Activated naive CD4-positive, alpha-beta T cell treated with anti-CD3 and anti-CD28 coated beads, Interleukin-2, amount 50 U/mL, for 24 hours (primary cell): ENCODE measurements around the gene STARD3NL.

Experiments used
- H3K27ac Mint-ChIP-seq: one replicate; pipeline ENCODE4 v1.8.0; 2021; ENCODE audit warnings: mild to moderate bottlenecking, mixed read lengths
- H3K27me3 Mint-ChIP-seq: one replicate; pipeline ENCODE4 v1.8.0; 2021; ENCODE audit warnings: mixed read lengths
- H3K36me3 Mint-ChIP-seq: one replicate; pipeline ENCODE4 v1.8.0; 2021; ENCODE audit warnings: mixed read lengths
- H3K4me1 Mint-ChIP-seq: one replicate; pipeline ENCODE4 v1.8.0; 2021; ENCODE audit warnings: mixed read lengths
- H3K4me3 Mint-ChIP-seq: one replicate; pipeline ENCODE4 v1.8.0; 2021; ENCODE audit warnings: mild to moderate bottlenecking, mixed read lengths
- H3K9me3 Mint-ChIP-seq: one replicate; pipeline ENCODE4 v1.8.0; 2021; ENCODE audit warnings: mixed read lengths

STARD3NL gene

GRCh38 chr7:38198366-38198765 is 20.3 kb downstream of the STARD3NL start:
- H3K4me3 Mint-ChIP-seq = no peak overlapping the region
- peaks cover 29% of the 10 kb centered on the region for H3K4me1 Mint-ChIP-seq
- H3K27ac Mint-ChIP-seq = no peak overlapping the region
- H3K27me3 Mint-ChIP-seq = no peaks in the 10 kb centered on the region
- H3K9me3 Mint-ChIP-seq = no peaks in the 10 kb centered on the region
- peaks cover 7% of the 10 kb centered on the region for H3K36me3 Mint-ChIP-seq

- Mint-ChIP-seq H3K4me1 (peaks cover 24% of the 10 kb centered on the region), H3K27ac (no peak overlapping the region), H3K4me3 (no peak overlapping the region), H3K9me3 (no peaks in the 10 kb centered on the region), H3K36me3 (peaks cover 12% of the 10 kb centered on the region), H3K27me3 (no peaks in the 10 kb centered on the region)
These were observed 21.1 kb downstream of the STARD3NL start for GRCh38 chr7:38199154-38199553.

- peaks cover 13% of the 10 kb centered on the region for H3K36me3 Mint-ChIP-seq
- H3K27ac Mint-ChIP-seq = no peak overlapping the region
- no peaks in the 10 kb centered on the region for H3K9me3 Mint-ChIP-seq
- peaks cover 24% of the 10 kb centered on the region for H3K4me1 Mint-ChIP-seq
- H3K27me3 Mint-ChIP-seq = no peaks in the 10 kb centered on the region
- H3K4me3 Mint-ChIP-seq = no peak overlapping the region
These were observed 21.7 kb downstream of the STARD3NL start for GRCh38 chr7:38199782-38200181.

- H3K27ac Mint-ChIP-seq = no peak overlapping the region
- H3K9me3 Mint-ChIP-seq = no peaks in the 10 kb centered on the region
- no peaks in the 10 kb centered on the region for H3K4me1 Mint-ChIP-seq
- H3K36me3 Mint-ChIP-seq = peaks cover 13% of the 10 kb centered on the region
- H3K27me3 Mint-ChIP-seq = no peaks in the 10 kb centered on the region
- H3K4me3 Mint-ChIP-seq = no peak overlapping the region
These were observed 28.0 kb downstream of the STARD3NL start for GRCh38 chr7:38206071-38206470.

GRCh38 chr7:38207843-38208242 is 29.8 kb downstream of the STARD3NL start:
- H3K36me3 Mint-ChIP-seq = peaks cover 11% of the 10 kb centered on the region
- H3K9me3 Mint-ChIP-seq = no peaks in the 10 kb centered on the region
- no peaks in the 10 kb centered on the region for H3K4me1 Mint-ChIP-seq
- H3K4me3 Mint-ChIP-seq = no peak overlapping the region
- no peak overlapping the region for H3K27ac Mint-ChIP-seq
- H3K27me3 Mint-ChIP-seq = no peaks in the 10 kb centered on the region

GRCh38 chr7:38211486-38211885 is 33.4 kb downstream of the STARD3NL start:
- Mint-ChIP-seq H3K27ac (no peak overlapping the region), H3K36me3 (peaks cover 4% of the 10 kb centered on the region), H3K4me3 (no peak overlapping the region), H3K4me1 (peaks cover 9% of the 10 kb centered on the region), H3K9me3 (no peaks in the 10 kb centered on the region), H3K27me3 (no peaks in the 10 kb centered on the region)

GRCh38 chr7:38211940-38212339 is 33.9 kb downstream of the STARD3NL start:
- no peaks in the 10 kb centered on the region for H3K27me3 Mint-ChIP-seq
- H3K36me3 Mint-ChIP-seq = peaks cover 4% of the 10 kb centered on the region
- no peak overlapping the region for H3K27ac Mint-ChIP-seq
- peaks cover 9% of the 10 kb centered on the region for H3K4me1 Mint-ChIP-seq
- H3K9me3 Mint-ChIP-seq = no peaks in the 10 kb centered on the region
- H3K4me3 Mint-ChIP-seq = no peak overlapping the region

GRCh38 chr7:38215115-38215514 is 37.1 kb downstream of the STARD3NL start:
- Mint-ChIP-seq H3K27me3 (no peaks in the 10 kb centered on the region), H3K4me3 (no peak overlapping the region), H3K27ac (no peak overlapping the region), H3K36me3 (peaks cover 7% of the 10 kb centered on the region), H3K4me1 (peaks cover 9% of the 10 kb centered on the region), H3K9me3 (no peaks in the 10 kb centered on the region)

GRCh38 chr7:38215735-38216670 is 38.0 kb downstream of the STARD3NL start:
- Mint-ChIP-seq H3K9me3 (no peaks in the 10 kb centered on the region), H3K27me3 (no peaks in the 10 kb centered on the region), H3K27ac (no peak overlapping the region), H3K4me3 (no peak overlapping the region), H3K4me1 (peaks cover 9% of the 10 kb centered on the region), H3K36me3 (peaks cover 8% of the 10 kb centered on the region)

GRCh38 chr7:38217672-38218071 is 39.6 kb downstream of the STARD3NL start:
- Mint-ChIP-seq H3K4me1 (peaks cover 12% of the 10 kb centered on the region), H3K27me3 (no peaks in the 10 kb centered on the region), H3K27ac (no peak overlapping the region), H3K9me3 (no peaks in the 10 kb centered on the region), H3K36me3 (peaks cover 4% of the 10 kb centered on the region), H3K4me3 (no peak overlapping the region)

- Mint-ChIP-seq H3K9me3 (no peaks in the 10 kb centered on the region), H3K27ac (no peak overlapping the region), H3K36me3 (peaks cover 10% of the 10 kb centered on the region), H3K27me3 (no peaks in the 10 kb centered on the region), H3K4me1 (peaks cover 15% of the 10 kb centered on the region), H3K4me3 (no peak overlapping the region)
These were observed 42.4 kb downstream of the STARD3NL start for GRCh38 chr7:38220452-38220851.

GRCh38 chr7:38222481-38223096 is 44.5 kb downstream of the STARD3NL start:
- Mint-ChIP-seq H3K27ac (no peak overlapping the region), H3K4me3 (no peak overlapping the region), H3K27me3 (no peaks in the 10 kb centered on the region), H3K4me1 (peaks cover 13% of the 10 kb centered on the region), H3K36me3 (peaks cover 14% of the 10 kb centered on the region), H3K9me3 (no peaks in the 10 kb centered on the region)

- H3K36me3 Mint-ChIP-seq = peaks cover 14% of the 10 kb centered on the region
These were observed 45.3 kb downstream of the STARD3NL start for GRCh38 chr7:38223306-38223705.

GRCh38 chr7:38224392-38224791 is 46.3 kb downstream of the STARD3NL start:
- Mint-ChIP-seq H3K36me3 (peaks cover 14% of the 10 kb centered on the region), H3K9me3 (no peaks in the 10 kb centered on the region)

More at GRCh38 chr7:38223306-38223705, 45.3 kb downstream of the STARD3NL start:
- Mint-ChIP-seq H3K4me3 (no peak overlapping the region), H3K27me3 (no peaks in the 10 kb centered on the region), H3K4me1 (peaks cover 13% of the 10 kb centered on the region), H3K27ac (no peak overlapping the region), H3K9me3 (no peaks in the 10 kb centered on the region)

GRCh38 chr7:38229386-38229785 is 51.3 kb downstream of the STARD3NL start:
- Mint-ChIP-seq H3K27ac (no peak overlapping the region), H3K36me3 (peaks cover 13% of the 10 kb centered on the region), H3K4me1 (peaks cover 39% of the 10 kb centered on the region), H3K4me3 (no peak overlapping the region), H3K9me3 (no peaks in the 10 kb centered on the region), H3K27me3 (no peaks in the 10 kb centered on the region)

More at GRCh38 chr7:38224392-38224791, 46.3 kb downstream of the STARD3NL start:
- no peak overlapping the region for H3K4me3 Mint-ChIP-seq
- no peak overlapping the region for H3K27ac Mint-ChIP-seq
- peaks cover 13% of the 10 kb centered on the region for H3K4me1 Mint-ChIP-seq
- no peaks in the 10 kb centered on the region for H3K27me3 Mint-ChIP-seq
